WTC11 (cell line): ENCODE results near the gene ADGRV1. TPM values are rescaled to one million over a fixed set of nuclear protein-coding genes. Genes with fewer than 3 reads are reported as not detected.

Experiments
- ATAC-seq: fragments of 200-7000 bp; cut with Tn5 transposase; 2 replicates; pipeline ENCODE4 v1.10.0; 2021; ENCODE audit warnings: mild to moderate bottlenecking, moderate library complexity
- CTCF ChIA-PET: fragments of 300-600 bp; sonication (Branson Sonifier 250); formaldehyde crosslinking; loops from one replicate; lab custom pipeline; 2021; ENCODE audit warnings: antibody characterized with exemption; lab: Charles Lee
- POLR2A ChIA-PET: fragments of 350-600 bp; sonication (Branson Sonifier 250); formaldehyde crosslinking; loops from one replicate; lab custom pipeline; 2021; ENCODE audit warnings: antibody characterized with exemption; lab: Charles Lee
- DNase-seq: peaks from one replicate; pipeline ENCODE4 v3.0.0; 2021; ENCODE audit warnings: low spot score
- H3K27ac Mint-ChIP-seq: 2 replicates; pipeline ENCODE4 v1.8.0; 2021; ENCODE audit warnings: mixed read lengths
- H3K27me3 Mint-ChIP-seq: 2 replicates; pipeline ENCODE4 v1.8.0; 2021; ENCODE audit warnings: low read depth, mild to moderate bottlenecking, moderate library complexity, mixed read lengths
- H3K36me3 Mint-ChIP-seq: 2 replicates; pipeline ENCODE4 v1.8.0; 2021; ENCODE audit warnings: mixed read lengths
- H3K4me1 Mint-ChIP-seq: 2 replicates; pipeline ENCODE4 v1.8.0; 2022; ENCODE audit warnings: mixed read lengths
- H3K4me3 Mint-ChIP-seq: 2 replicates; pipeline ENCODE4 v1.8.0; 2021; ENCODE audit warnings: mild to moderate bottlenecking, moderate library complexity, mixed read lengths
- H3K9me3 Mint-ChIP-seq: 2 replicates; pipeline ENCODE4 v1.8.0; 2021; ENCODE audit warnings: mixed read lengths
- CREB1 ChIP-seq: sonication (generic); formaldehyde crosslinking; IDR thresholded peaks from 2 replicates; pipeline ENCODE4 v1.8.0; 2023; ENCODE audit warnings: mild to moderate bottlenecking, missing genetic modification reagents
- CTCF ChIP-seq: fragments of 200-600 bp; IDR thresholded peaks from 2 replicates; pipeline ENCODE4 v1.8.0; 2022; ENCODE audit warnings: antibody characterized with exemption
- E2F5 ChIP-seq: sonication (generic); formaldehyde crosslinking; IDR thresholded peaks from 2 replicates; pipeline ENCODE4 v1.8.1; 2022; ENCODE audit warnings: mild to moderate bottlenecking, moderate library complexity, missing genetic modification reagents
- ERG ChIP-seq: fragments of 250-450 bp; sonication (Bioruptor Pico); IDR thresholded peaks from 2 replicates; pipeline ENCODE4 v1.8.0; 2021; ENCODE audit warnings: mild to moderate bottlenecking
- ESRRA ChIP-seq: sonication (generic); formaldehyde crosslinking; IDR thresholded peaks from 2 replicates; pipeline ENCODE4 v1.8.1; 2022; ENCODE audit warnings: mild to moderate bottlenecking, missing genetic modification reagents, borderline replicate concordance
- MLX ChIP-seq: sonication (generic); formaldehyde crosslinking; IDR thresholded peaks from 2 replicates; pipeline ENCODE4 v1.8.1; 2023; ENCODE audit warnings: mild to moderate bottlenecking, missing genetic modification reagents, moderate library complexity
- MXD4 ChIP-seq: fragments of 250-450 bp; sonication (Bioruptor Pico); IDR thresholded peaks from 2 replicates; pipeline ENCODE4 v1.8.0; 2021; ENCODE audit warnings: mild to moderate bottlenecking, moderate library complexity, borderline replicate concordance
- NFATC4 ChIP-seq: fragments of 250-450 bp; sonication (Bioruptor Pico); IDR thresholded peaks from 2 replicates; pipeline ENCODE4 v1.9.0; 2021; ENCODE audit warnings: mild to moderate bottlenecking
- NR1H2 ChIP-seq: sonication (generic); formaldehyde crosslinking; IDR thresholded peaks from 2 replicates; pipeline ENCODE4 v1.9.0; 2021; ENCODE audit warnings: mild to moderate bottlenecking, moderate library complexity, missing genetic modification reagents
- RELA ChIP-seq: sonication (generic); formaldehyde crosslinking; IDR thresholded peaks from 2 replicates; pipeline ENCODE4 v1.8.1; 2022; ENCODE audit warnings: missing genetic modification reagents, mild to moderate bottlenecking, borderline replicate concordance
- TEAD1 ChIP-seq: sonication (generic); formaldehyde crosslinking; IDR thresholded peaks from 2 replicates; pipeline ENCODE4 v1.8.0; 2022; ENCODE audit warnings: mild to moderate bottlenecking, missing genetic modification reagents
- TEAD4 ChIP-seq: sonication (generic); formaldehyde crosslinking; IDR thresholded peaks from 2 replicates; pipeline ENCODE4 v1.8.0; 2022; ENCODE audit warnings: mild to moderate bottlenecking, missing genetic modification reagents
- TP53 ChIP-seq: sonication (generic); formaldehyde crosslinking; IDR thresholded peaks from 2 replicates; pipeline ENCODE4 v1.8.1; 2023; ENCODE audit warnings: mild to moderate bottlenecking, missing genetic modification reagents
- USF2 ChIP-seq: sonication (generic); formaldehyde crosslinking; IDR thresholded peaks from 2 replicates; pipeline ENCODE4 v1.8.1; 2023; ENCODE audit warnings: mild to moderate bottlenecking, missing genetic modification reagents, moderate library complexity
- ZBTB43 ChIP-seq: sonication (generic); formaldehyde crosslinking; IDR thresholded peaks from 2 replicates; pipeline ENCODE4 v1.8.1; 2023; ENCODE audit warnings: mild to moderate bottlenecking, missing genetic modification reagents
- ZNF121 ChIP-seq: sonication (generic); formaldehyde crosslinking; IDR thresholded peaks from 2 replicates; pipeline ENCODE4 v1.8.0; 2023; ENCODE audit warnings: missing genetic modification reagents
- ZNF232 ChIP-seq: sonication (generic); formaldehyde crosslinking; IDR thresholded peaks from 2 replicates; pipeline ENCODE4 v1.8.0; 2022; ENCODE audit warnings: mild to moderate bottlenecking, missing genetic modification reagents
- ZNF263 ChIP-seq: sonication (generic); formaldehyde crosslinking; IDR thresholded peaks from 2 replicates; pipeline ENCODE4 v1.8.1; 2022; ENCODE audit warnings: low read depth, mild to moderate bottlenecking, moderate library complexity, missing genetic modification reagents
- ZNF416 ChIP-seq: fragments of 250-450 bp; sonication (Bioruptor Pico); IDR thresholded peaks from 2 replicates; pipeline ENCODE4 v1.9.0; 2021; ENCODE audit warnings: mild to moderate bottlenecking, inconsistent platforms
- ZNF423 ChIP-seq: fragments of 250-450 bp; sonication (Bioruptor Pico); IDR thresholded peaks from 2 replicates; pipeline ENCODE4 v2.1.2; 2022; ENCODE audit warnings: mild to moderate bottlenecking, moderate library complexity
- ZNF425 ChIP-seq: fragments of 250-450 bp; sonication (Bioruptor Pico); conservative IDR thresholded peaks from 2 replicates; pipeline ENCODE4 v1.9.0; 2021; ENCODE audit warnings: mild to moderate bottlenecking
- ZNF532 ChIP-seq: fragments of 250-450 bp; sonication (Bioruptor Pico); IDR thresholded peaks from 2 replicates; pipeline ENCODE4 v1.9.0; 2021; ENCODE audit warnings: mild to moderate bottlenecking, borderline replicate concordance
- total RNA-seq: library from RNA; stranded (reverse); gene quantifications from 3 replicates; pipeline ENCODE4 v1.2.3, GENCODE V29; 2021

The ADGRV1 gene
- total RNA-seq, 1 experiment from 2014 or later = 74.5 TPM

GRCh38 chr5:91129748-91130147 lies 571.2 kb downstream of the ADGRV1 start:
- Mint-ChIP-seq H3K27me3 (no peaks in the 10 kb centered on the region), H3K4me1 (no peaks in the 10 kb centered on the region), H3K36me3 (0 out of 2 replicates have a peak, but pooled peaks cover 2% of the 10 kb centered on the region), H3K27ac (no peak overlapping the region), H3K9me3 (peaks cover 5% of the 10 kb centered on the region), H3K4me3 (no peak overlapping the region)
- CTCF ChIA-PET = no interaction called here
- POLR2A ChIA-PET = no interaction called here
- ATAC-seq = no peak
- DNase-seq = no peak
- TF ChIP-seq TP53 (CRISPR knock-in tag) (no peak), ESRRA (no peak), NFATC4 (CRISPR knock-in tag) (no peak), ZNF423 (CRISPR knock-in tag) (no peak), ZNF425 (no peak), MLX (CRISPR knock-in tag) (no peak), E2F5 (CRISPR knock-in tag) (no peak), RELA (no peak), ZNF532 (CRISPR knock-in tag) (no peak), ERG (no peak), ZNF263 (CRISPR knock-in tag) (no peak), ZBTB43 (CRISPR knock-in tag) (no peak), NR1H2 (CRISPR knock-in tag) (no peak), ZNF416 (CRISPR knock-in tag) (no peak)

- CTCF ChIA-PET = no interaction called here
- TF ChIP-seq ESRRA (no peak), TEAD1 (no peak), USF2 (CRISPR knock-in tag) (no peak), ERG (no peak), CREB1 (CRISPR knock-in tag) (no peak), TEAD4 (CRISPR knock-in tag) (no peak), MXD4 (no peak), CTCF (no peak), ZNF416 (CRISPR knock-in tag) (no peak), ZNF121 (no peak), ZNF232 (CRISPR knock-in tag) (no peak)
Observed at GRCh38 chr5:91130759-91131158, 572.2 kb downstream of the ADGRV1 start.

More at GRCh38 chr5:91130759-91131158, 572.2 kb downstream of the ADGRV1 start:
- ATAC-seq (no peak), DNase-seq (no peak)
- Mint-ChIP-seq H3K36me3 (0 out of 2 replicates have a peak, but pooled peaks cover 2% of the 10 kb centered on the region), H3K27me3 (no peaks in the 10 kb centered on the region), H3K27ac (no peak overlapping the region), H3K4me3 (no peak overlapping the region), H3K9me3 (peaks cover 5% of the 10 kb centered on the region), H3K4me1 (peaks cover 3% of the 10 kb centered on the region)
- POLR2A ChIA-PET = no interaction called here
